HCT116 (cell line): Measurements from ENCODE around the gene PLCB1. TPM values are rescaled to one million over a fixed set of nuclear protein-coding genes. Genes with fewer than 3 reads are reported as not detected.

Source experiments
- ATAC-seq: fragments of 200-7000 bp; cut with Tn5 transposase; 2 replicates; pipeline ENCODE4 v1.9.1; 2020; ENCODE audit warnings: mild to moderate bottlenecking, moderate library complexity
- BruUV-seq: library from RNA; stranded (reverse); fragments of 400-500 nt; replicated peaks from 2 replicates; lab custom pipeline; 2021; lab: Mats Ljungman, UMichigan
- CTCF ChIA-PET: fragments of 300-600 bp; sonication (Branson Sonifier 250); formaldehyde crosslinking; loops from one replicate; lab custom pipeline; 2021; ENCODE audit warnings: antibody characterized with exemption; lab: Charles Lee
- POLR2A ChIA-PET: fragments of 300-600, 350-600 bp; sonication (Branson Sonifier 250); formaldehyde crosslinking; loops from one replicate; lab custom pipeline; 2021; ENCODE audit warnings: antibody characterized with exemption; lab: Charles Lee
- RAD21 ChIA-PET, 2 experiments: fragments of 300-600 bp; sonication (Branson Sonifier 250); formaldehyde crosslinking; loops; one replicate each; lab custom pipeline; 2023; ENCODE audit warnings: low total read pairs in 2 of 2; ENCODE audit not compliant: uncharacterized antibody in 2 of 2, unreplicated experiment in 2 of 2, low non-redundant PET in 1 of 2; lab: Charles Lee
- DNase-seq: peaks from one replicate; pipeline ENCODE4 v3.0.0-alpha.2; 2010; ENCODE audit warnings: low read depth, low spot score
- H2AFZ ChIP-seq: fragments of 200-600 bp; shearing (Covaris generic), sonication (generic); 2 replicates; pipeline ENCODE4 v1.6.1; 2017; ENCODE audit warnings: low read depth, mixed run types, mixed read lengths, antibody characterized with exemption, low read length; ENCODE audit not compliant: poor library complexity, severe bottlenecking
- H3K27ac ChIP-seq: 2 replicates; pipeline ENCODE4 v1.5.1; 2012; ENCODE audit warnings: low read depth, low read length
- H3K27me3 ChIP-seq: fragments of 200-600 bp; sonication (generic); 2 replicates; pipeline ENCODE4 v1.6.1; 2016; ENCODE audit warnings: mixed run types, low read length, mixed read lengths; ENCODE audit not compliant: insufficient read depth
- H3K36me3 ChIP-seq, 2 experiments: fragments of 200-500 bp in 1 of 2; fragments of 200-600 bp in 1 of 2; sonication (Bioruptor generic) in 1 of 2; sonication (generic) in 1 of 2; 2 replicates each; pipeline versions ENCODE4 v1.5.1 to v1.6.1; 2014 to 2016; ENCODE audit warnings: low read length in 2 of 2, inconsistent platforms in 1 of 2, mixed read lengths in 1 of 2, mixed run types in 1 of 2; ENCODE audit not compliant: insufficient read depth in 2 of 2, control insufficient read depth in 1 of 2
- H3K4me1 ChIP-seq, 2 experiments: fragments of 200-600 bp in 1 of 2; sonication (generic) in 1 of 2; 2 replicates each; pipeline versions ENCODE4 v1.5.1 to v1.6.1; 2012 to 2017; ENCODE audit warnings: low read length in 2 of 2, inconsistent platforms in 1 of 2, mild to moderate bottlenecking in 1 of 2, mixed read lengths in 1 of 2, mixed run types in 1 of 2, moderate library complexity in 1 of 2; ENCODE audit not compliant: insufficient read depth in 2 of 2, control insufficient read depth in 1 of 2
- H3K4me2 ChIP-seq: fragments of 200-600 bp; sonication (generic); 2 replicates; pipeline ENCODE4 v1.6.1; 2017; ENCODE audit warnings: mixed run types, low read length, mixed read lengths
- H3K4me3 ChIP-seq, 2 experiments: fragments of 200-600 bp in 1 of 2; sonication (generic) in 1 of 2; replicated peaks in 1 of 2; 2 replicates each; pipeline ENCODE4 v1.5.1; 2011 to 2016; ENCODE audit warnings: low read length in 2 of 2, control low read depth in 1 of 2, low read depth in 1 of 2, mild to moderate bottlenecking in 1 of 2, mixed read lengths in 1 of 2, mixed run types in 1 of 2
- H3K79me2 ChIP-seq: fragments of 200-600 bp; sonication (generic); 2 replicates; pipeline ENCODE4 v1.6.1; 2017; ENCODE audit warnings: mild to moderate bottlenecking, mixed run types, low read length, moderate library complexity, mixed read lengths; ENCODE audit not compliant: insufficient read depth
- H3K9ac ChIP-seq: fragments of 200-600 bp; sonication (generic); 2 replicates; pipeline ENCODE4 v1.6.1; 2016; ENCODE audit warnings: low read length, mixed read lengths
- H3K9me2 ChIP-seq: fragments of 200-600 bp; sonication (generic), shearing (Covaris generic); 2 replicates; pipeline ENCODE4 v1.6.1; 2017; ENCODE audit warnings: mixed run types, mild to moderate bottlenecking, moderate library complexity; ENCODE audit not compliant: insufficient read depth
- H3K9me3 ChIP-seq, 2 experiments: fragments of 200-500 bp in 1 of 2; fragments of 200-600 bp in 1 of 2; sonication (Bioruptor generic) in 1 of 2; sonication (generic) in 1 of 2; 2 replicates each; pipeline ENCODE4 v1.6.1; 2014 to 2017; ENCODE audit warnings: low read length in 2 of 2, mixed read lengths in 2 of 2, inconsistent platforms in 1 of 2, low read depth in 1 of 2, mild to moderate bottlenecking in 1 of 2, mixed run types in 1 of 2, moderate library complexity in 1 of 2; ENCODE audit not compliant: control insufficient read depth in 1 of 2, insufficient read depth in 1 of 2
- H4K20me1 ChIP-seq: fragments of 200-600 bp; sonication (generic), shearing (Covaris generic); 2 replicates; pipeline ENCODE4 v1.6.1; 2017; ENCODE audit warnings: mixed run types, mild to moderate bottlenecking, moderate library complexity; ENCODE audit not compliant: insufficient read depth
- EZH2phosphoT487 ChIP-seq: fragments of 200-600 bp; IDR thresholded peaks from 2 replicates; pipeline ENCODE4 v1.6.1; 2018; ENCODE audit warnings: antibody characterized with exemption, borderline replicate concordance
- FOSL1 ChIP-seq: IDR thresholded peaks from 2 replicates; pipeline ENCODE4 v1.6.1; 2012; ENCODE audit warnings: low read depth
- JUND ChIP-seq: IDR thresholded peaks from 2 replicates; pipeline ENCODE4 v1.6.1; 2012
- MAX ChIP-seq: IDR thresholded peaks from 2 replicates; pipeline ENCODE4 v1.6.1; 2012
- POLR2AphosphoS5 ChIP-seq: IDR thresholded peaks from 2 replicates; pipeline ENCODE4 v1.6.1; 2011; ENCODE audit warnings: mild to moderate bottlenecking, low read depth, low read length, moderate library complexity
- YY1 ChIP-seq: IDR thresholded peaks from 2 replicates; pipeline ENCODE4 v1.6.1; 2011; ENCODE audit warnings: low read length, low read depth, moderate library complexity, mild to moderate bottlenecking; ENCODE audit not compliant: insufficient replicate concordance; ENCODE audit errors: extremely low read depth
- ZBTB33 ChIP-seq: IDR thresholded peaks from 2 replicates; pipeline ENCODE4 v1.6.1; 2011; ENCODE audit warnings: mild to moderate bottlenecking, low read length, moderate library complexity; ENCODE audit not compliant: insufficient replicate concordance; ENCODE audit errors: extremely low read depth
- ZFX ChIP-seq: fragments of 450-650 bp; IDR thresholded peaks from 2 replicates; pipeline ENCODE4 v1.6.1; 2017
- ZNF274 ChIP-seq: fragments of 200-500 bp; sonication (Bioruptor generic); IDR thresholded peaks from 2 replicates; pipeline ENCODE4 v1.6.1; 2014; ENCODE audit warnings: mild to moderate bottlenecking, low read depth, low read length, inconsistent platforms
- intact Hi-C: fragments of 100-400 bp; cut with micrococcal nuclease; formaldehyde crosslinking; loops from 2 replicates; pipeline ENCODE4 v1.10.0; 2022
- total RNA-seq: library from RNA; stranded (reverse); gene quantifications from one replicate; pipeline ENCODE4 v1.2.1, GENCODE V29; 2021; ENCODE audit not compliant: unreplicated experiment

PLCB1 gene
- total RNA-seq, 1 experiment from 2014 or later: 15.8 TPM

GRCh38 chr20:8601542-8601912 is 469.5 kb downstream of the PLCB1 start:
- TF ChIP-seq ZNF274 (no peak), FOSL1 (no peak), ZBTB33 (no peak), MAX (no peak), ZFX (no peak), YY1 (no peak), POLR2AphosphoS5 (no peak), EZH2phosphoT487 (no peak), JUND (no peak)
- Histone ChIP-seq H3K4me2 (peak overlapping the region; percentile 73), H3K9ac (peak overlapping the region; percentile 29), H2AFZ (peak overlapping the region; percentile 77), H4K20me1 (no peaks in the 10 kb centered on the region), H3K79me2 (no peaks in the 10 kb centered on the region), H3K27me3 (no peaks in the 10 kb centered on the region), H3K9me2 (no peaks in the 10 kb centered on the region), H3K9me3 (no peaks in the 10 kb centered on the region), H3K27ac (no peak overlapping the region), H3K4me1 (peaks cover 0 to 8% of the 10 kb centered on the region in 2 experiments; a peak in 1 of 4 replicates), H3K4me3 (peak overlapping the region; percentile 47 to 59), H3K36me3 (no peaks in the 10 kb centered on the region)
- no peak for DNase-seq
- ChIA-PET POLR2A (interaction anchor here (0.8 kb wide), 1 partner anchor 17 kb away, joined by 3 read pairs; no protein-coding TSS in a partner anchor), RAD21 (no interaction called here), CTCF (no interaction called here)
- ATAC-seq: peak; percentile 55; the same call in 1 of the 2 replicates
- no TSS peak for BruUV-seq
- intact Hi-C loops: no loop called here
